HepG2 (cell line): Measurements from ENCODE around the gene GTF2I. TPM values are rescaled to one million over a fixed set of nuclear protein-coding genes. Genes with fewer than 3 reads are reported as not detected.
A peak's percentile ranks its signal among the peaks of the same experiment; 100 is the strongest.
"Not testable (repeated sequence)": the region's sequence is repeated elsewhere in the genome, so short reads cannot be mapped to it uniquely, and the experiment has no call there.

Experiments
- ATAC-seq: fragments of 200-7000 bp; cut with Tn5 transposase; 3 replicates; pipeline ENCODE4 v1.9.1; 2020; ENCODE audit warnings: mild to moderate bottlenecking, moderate library complexity
- BruUV-seq: library from RNA; stranded (reverse); fragments of 400-500 nt; replicated peaks from 2 replicates; lab custom pipeline; 2021; lab: Mats Ljungman, UMichigan
- CTCF ChIA-PET: fragments of 300-600 bp; formaldehyde crosslinking; extraction: SDS; loops from one replicate; lab custom pipeline; 2021; ENCODE audit warnings: low total read pairs, inconsistent platforms, low intra/inter-chr PET ratio; lab: Yijun Ruan, JAX
- POLR2A ChIA-PET: fragments of 350-600 bp; sonication (Branson Sonifier 250); formaldehyde crosslinking; loops from one replicate; lab custom pipeline; 2020; ENCODE audit warnings: antibody characterized with exemption, inconsistent platforms; lab: Yijun Ruan, JAX
- DNase-seq: peaks from one replicate; pipeline ENCODE4 v3.0.0-alpha.2; 2015; ENCODE audit warnings: low spot score
- FAIRE-seq: peaks from 3 replicates; lab custom pipeline; 2011; peaks lifted over from hg19 to GRCh38; lab: Jason Lieb, UNC
- H2AFZ ChIP-seq: one replicate; pipeline ENCODE4 v1.6.1; 2011; ENCODE audit warnings: low read length, inconsistent platforms
- H3K27ac ChIP-seq: fragments of 300-600 bp; 3 replicates; pipeline ENCODE4 v1.8.0; 2011; ENCODE audit warnings: mixed run types, mild to moderate bottlenecking, mixed read lengths, low read length, inconsistent platforms; ENCODE audit not compliant: insufficient read depth; ENCODE audit errors: extremely low read length
- H3K27me3 ChIP-seq, 2 experiments: fragments of 200-600 bp in 1 of 2; 2 replicates in 1 of 2; 3 replicates in 1 of 2; pipeline versions ENCODE4 v1.6.0 to v1.8.0; 2011; ENCODE audit warnings: low read length in 2 of 2, mild to moderate bottlenecking in 2 of 2, moderate library complexity in 2 of 2, inconsistent platforms in 1 of 2; ENCODE audit not compliant: insufficient read depth in 2 of 2, control insufficient read depth in 1 of 2
- H3K36me3 ChIP-seq, 2 experiments: fragments of 200-600 bp in 1 of 2; replicated peaks in 1 of 2; 2 replicates in 1 of 2; 3 replicates in 1 of 2; pipeline versions ENCODE4 v1.5.1 to v1.8.0; 2011; ENCODE audit warnings: low read length in 2 of 2, inconsistent platforms in 1 of 2; ENCODE audit not compliant: insufficient read depth in 2 of 2, control insufficient read depth in 1 of 2
- H3K4me1 ChIP-seq: 2 replicates; pipeline ENCODE4 v1.5.1; 2012; ENCODE audit warnings: low read length, inconsistent platforms; ENCODE audit not compliant: insufficient read depth
- H3K4me2 ChIP-seq: 2 replicates; pipeline ENCODE4 v1.6.0; 2011; ENCODE audit warnings: low read depth, low read length, inconsistent platforms
- H3K4me3 ChIP-seq, 3 experiments: fragments of 200-600 bp in 1 of 3; sonication (generic), shearing (Covaris generic) in 1 of 3; replicated peaks in 1 of 3; 2 replicates each; pipeline ENCODE4 v1.5.1; 2011 to 2016; ENCODE audit warnings: low read length in 3 of 3, inconsistent platforms in 2 of 3, low read depth in 2 of 3, mild to moderate bottlenecking in 2 of 3, control low read depth in 1 of 3, mixed read lengths in 1 of 3; ENCODE audit not compliant: insufficient read depth in 1 of 3
- H3K79me2 ChIP-seq: one replicate; pipeline ENCODE4 v1.6.1; 2011; ENCODE audit warnings: low read length, inconsistent platforms; ENCODE audit not compliant: insufficient read depth
- H3K9ac ChIP-seq: 2 replicates; pipeline ENCODE4 v1.6.0; 2011; ENCODE audit warnings: mild to moderate bottlenecking, low read depth, low read length, inconsistent platforms; ENCODE audit not compliant: insufficient read depth
- H3K9me3 ChIP-seq: 2 replicates; pipeline ENCODE4 v1.5.1; 2012; ENCODE audit warnings: mild to moderate bottlenecking, low read length
- H4K20me1 ChIP-seq: 2 replicates; pipeline ENCODE4 v1.6.0; 2011; ENCODE audit warnings: inconsistent platforms, mild to moderate bottlenecking, low read length, moderate library complexity; ENCODE audit not compliant: insufficient read depth
- WGBS: methylation state at CpG from one replicate; pipeline ENCODE4 v1.1.6; 2017; ENCODE audit warnings: low lambda C conversion rate; 5-methylcytosine and 5-hydroxymethylcytosine counted together
- in situ Hi-C: cut with HindIII; loops from 2 replicates; pipeline ENCODE4 v1.10.0; 2017; ENCODE audit warnings: low pct_unique_long_range_greater_than_20kb; ENCODE audit not compliant: extremely low pct_ligation_motif_present
- intact Hi-C: fragments of 100-400 bp; cut with micrococcal nuclease; formaldehyde crosslinking; loops from one replicate; pipeline ENCODE4 v1.10.0; 2022; ENCODE audit not compliant: unreplicated experiment
- polyA plus RNA-seq, 8 experiments: library from polyadenylated mRNA; depleted of rRNA in 3 of 8; stranded (reverse) in 7 of 8; unstranded in 1 of 8; fragments of >200 nt; fragmentation: Illumina TruSeq in 4 of 8; extraction: Trizol in 4 of 8; gene quantifications; 2 replicates each; pipeline versions ENCODE4 v1.2.1 to v1.2.3, GENCODE V29; 2011 to 2016; ENCODE audit warnings: low read depth in 4 of 8, missing spikeins in 1 of 8, mixed read lengths in 1 of 8; ENCODE audit not compliant: insufficient read depth in 1 of 8
- total RNA-seq, 5 experiments: library from RNA; depleted of rRNA; stranded (reverse); fragments of >200 nt; fragmentation: Illumina TruSeq; extraction: Trizol; gene quantifications; 2 replicates each; pipeline ENCODE4 v1.2.3, GENCODE V29; 2016; ENCODE audit warnings: low read depth in 1 of 5

The GTF2I gene
- total and polyA plus RNA-seq, 2 of the 13 experiments (the other 11 are each of a cell fraction or from before 2014, with no cell fraction given) = 74.6 to 125 TPM

- H3K4me3 ChIP-seq, H3K79me2 ChIP-seq, DNase-seq, H3K9ac ChIP-seq, FAIRE-seq, H3K27me3 ChIP-seq, H3K36me3 ChIP-seq, in situ Hi-C loops, H2AFZ ChIP-seq, H3K4me1 ChIP-seq, H3K27ac ChIP-seq, H4K20me1 ChIP-seq, CTCF ChIA-PET, BruUV-seq, intact Hi-C loops, ATAC-seq, H3K9me3 ChIP-seq, POLR2A ChIA-PET, H3K4me2 ChIP-seq: not testable (repeated sequence)
- no CpG with 5 or more reads among the region's 7 CpGs for WGBS
Measured at GRCh38 chr7:74758268-74758667, 100.8 kb downstream of the GTF2I start.

- CTCF ChIA-PET, H3K4me3 ChIP-seq, H3K4me1 ChIP-seq, H3K9me3 ChIP-seq, POLR2A ChIA-PET, H2AFZ ChIP-seq, intact Hi-C loops, DNase-seq, H3K79me2 ChIP-seq, H3K27ac ChIP-seq, H3K27me3 ChIP-seq, in situ Hi-C loops, H3K36me3 ChIP-seq, FAIRE-seq, H4K20me1 ChIP-seq, H3K4me2 ChIP-seq, ATAC-seq, H3K9ac ChIP-seq: not testable (repeated sequence)
- WGBS = no CpG with 5 or more reads among the region's 3 CpGs
- TSS peak; percentile 41 for BruUV-seq
Measured at GRCh38 chr7:74758982-74759381, 101.5 kb downstream of the GTF2I start.

- CTCF ChIA-PET, BruUV-seq, H3K4me3 ChIP-seq, in situ Hi-C loops, H3K9me3 ChIP-seq, H3K9ac ChIP-seq, H3K27ac ChIP-seq, H3K4me2 ChIP-seq, H3K27me3 ChIP-seq, H3K79me2 ChIP-seq, H3K4me1 ChIP-seq, H2AFZ ChIP-seq, DNase-seq, POLR2A ChIA-PET, H4K20me1 ChIP-seq, H3K36me3 ChIP-seq, intact Hi-C loops, FAIRE-seq: not testable (repeated sequence)
- ATAC-seq = peak; percentile 16
- no CpG with 5 or more reads among the region's 17 CpGs for WGBS
Measured at GRCh38 chr7:74765205-74765918, 107.8 kb downstream of the GTF2I start.

GRCh38 chr7:74766509-74766908 is 109.0 kb downstream of the GTF2I start:
- intact Hi-C loops, H3K4me1 ChIP-seq, DNase-seq, H3K27me3 ChIP-seq, POLR2A ChIA-PET, H2AFZ ChIP-seq, H3K4me3 ChIP-seq, H3K36me3 ChIP-seq, in situ Hi-C loops, H3K9me3 ChIP-seq, H3K4me2 ChIP-seq, H3K9ac ChIP-seq, BruUV-seq, H3K27ac ChIP-seq, FAIRE-seq, H4K20me1 ChIP-seq, H3K79me2 ChIP-seq, CTCF ChIA-PET: not testable (repeated sequence)
- WGBS = no CpG with 5 or more reads among the region's 7 CpGs
- ATAC-seq = peak; percentile 53
